Neutrophil (primary cell): ENCODE results near the gene TBC1D8.

ENCODE experiments used
- H3K27ac ChIP-seq: fragments of 200-600 bp; sonication (generic); 2 replicates; pipeline ENCODE4 v1.5.1; 2016; ENCODE audit warnings: mild to moderate bottlenecking, moderate library complexity
- H3K27me3 ChIP-seq: fragments of 200-600 bp; sonication (generic); 2 replicates; pipeline ENCODE4 v1.6.0; 2016; ENCODE audit warnings: mild to moderate bottlenecking
- H3K36me3 ChIP-seq: fragments of 200-600 bp; sonication (generic); 2 replicates; pipeline ENCODE4 v1.5.1; 2017
- H3K4me1 ChIP-seq, 2 experiments: fragments of 200-600 bp in 1 of 2; sonication (generic) in 1 of 2; 1 replicate in 1 of 2; 2 replicates in 1 of 2; pipeline versions ENCODE4 v1.5.1 to v1.6.1; 2013 to 2016; ENCODE audit warnings: low read depth in 1 of 2, low read length in 1 of 2, mild to moderate bottlenecking in 1 of 2, moderate library complexity in 1 of 2; ENCODE audit not compliant: control insufficient read depth in 1 of 2, insufficient read depth in 1 of 2
- H3K4me3 ChIP-seq, 2 experiments: fragments of 200-600 bp in 1 of 2; sonication (generic) in 1 of 2; 1 replicate in 1 of 2; 2 replicates in 1 of 2; pipeline ENCODE4 v1.5.1; 2013 to 2016; ENCODE audit warnings: low read depth in 1 of 2, low read length in 1 of 2, mild to moderate bottlenecking in 1 of 2, moderate library complexity in 1 of 2
- H3K9me3 ChIP-seq: fragments of 200-600 bp; sonication (generic); 2 replicates; pipeline ENCODE4 v1.5.1; 2016
- TF ChIP-seq, protein P1 (sequence below): fragments of 200-600 bp; sonication (generic); IDR thresholded peaks from 2 replicates; pipeline ENCODE4 v1.5.1; 2016; ENCODE audit warnings: antibody characterized with exemption

TBC1D8 gene

DNA sequence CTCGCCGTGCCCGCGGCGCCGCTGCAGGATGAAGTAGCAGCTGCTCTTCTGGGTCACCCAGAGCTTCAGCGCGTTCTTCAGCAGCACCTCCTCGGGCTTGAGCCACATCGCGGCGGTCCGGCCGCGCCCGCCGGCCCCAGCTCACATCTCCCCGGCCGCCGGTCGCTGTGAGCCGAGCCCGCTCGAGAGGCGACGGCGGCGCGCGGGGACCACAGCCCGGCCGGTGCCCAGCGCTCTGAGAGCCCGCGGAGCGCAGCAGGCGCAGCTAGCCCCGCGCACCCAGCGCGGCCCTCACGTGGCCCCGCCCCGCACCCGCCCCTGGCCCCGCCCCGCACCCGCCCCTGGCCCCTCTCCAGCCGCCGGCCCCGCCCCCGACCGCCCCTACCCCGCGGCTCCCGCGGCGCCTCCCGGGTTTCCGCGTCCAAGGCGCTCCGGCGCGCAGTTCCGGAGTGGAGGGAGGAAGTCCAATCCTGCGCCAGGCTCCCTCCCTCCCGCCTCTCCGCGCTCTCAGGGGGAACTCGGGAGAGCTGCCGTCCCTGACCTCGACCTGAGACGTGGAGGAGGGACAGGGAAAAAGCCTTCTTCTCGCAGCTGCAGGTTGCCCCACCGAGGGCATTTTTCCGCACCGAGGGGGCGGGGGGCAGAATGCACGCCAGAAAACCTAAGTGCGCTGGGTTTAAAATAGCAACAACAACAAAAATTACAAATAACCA, at the start of gene TBC1D8:
TBC1D8 (minus strand) TSS at position 237 of the 713 bp plus-strand sequence; CDS start at position 108, 129 bp downstream.
- H3K27me3 ChIP-seq = peaks cover 39% of the 10 kb centered on the region
- H3K36me3 ChIP-seq = no peaks in the 10 kb centered on the region
- TF ChIP-seq, protein P1, sequence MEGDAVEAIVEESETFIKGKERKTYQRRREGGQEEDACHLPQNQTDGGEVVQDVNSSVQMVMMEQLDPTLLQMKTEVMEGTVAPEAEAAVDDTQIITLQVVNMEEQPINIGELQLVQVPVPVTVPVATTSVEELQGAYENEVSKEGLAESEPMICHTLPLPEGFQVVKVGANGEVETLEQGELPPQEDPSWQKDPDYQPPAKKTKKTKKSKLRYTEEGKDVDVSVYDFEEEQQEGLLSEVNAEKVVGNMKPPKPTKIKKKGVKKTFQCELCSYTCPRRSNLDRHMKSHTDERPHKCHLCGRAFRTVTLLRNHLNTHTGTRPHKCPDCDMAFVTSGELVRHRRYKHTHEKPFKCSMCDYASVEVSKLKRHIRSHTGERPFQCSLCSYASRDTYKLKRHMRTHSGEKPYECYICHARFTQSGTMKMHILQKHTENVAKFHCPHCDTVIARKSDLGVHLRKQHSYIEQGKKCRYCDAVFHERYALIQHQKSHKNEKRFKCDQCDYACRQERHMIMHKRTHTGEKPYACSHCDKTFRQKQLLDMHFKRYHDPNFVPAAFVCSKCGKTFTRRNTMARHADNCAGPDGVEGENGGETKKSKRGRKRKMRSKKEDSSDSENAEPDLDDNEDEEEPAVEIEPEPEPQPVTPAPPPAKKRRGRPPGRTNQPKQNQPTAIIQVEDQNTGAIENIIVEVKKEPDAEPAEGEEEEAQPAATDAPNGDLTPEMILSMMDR = no peak
- H3K4me3 ChIP-seq = peak within 1 kb of the TSS; percentile 73 to 79
- H3K9me3 ChIP-seq = no peaks in the 10 kb centered on the region
- peaks cover 34 to 51% of the 10 kb centered on the region in 2 experiments for H3K4me1 ChIP-seq
- peak within 1 kb of the TSS; percentile 59 for H3K27ac ChIP-seq

DNA sequence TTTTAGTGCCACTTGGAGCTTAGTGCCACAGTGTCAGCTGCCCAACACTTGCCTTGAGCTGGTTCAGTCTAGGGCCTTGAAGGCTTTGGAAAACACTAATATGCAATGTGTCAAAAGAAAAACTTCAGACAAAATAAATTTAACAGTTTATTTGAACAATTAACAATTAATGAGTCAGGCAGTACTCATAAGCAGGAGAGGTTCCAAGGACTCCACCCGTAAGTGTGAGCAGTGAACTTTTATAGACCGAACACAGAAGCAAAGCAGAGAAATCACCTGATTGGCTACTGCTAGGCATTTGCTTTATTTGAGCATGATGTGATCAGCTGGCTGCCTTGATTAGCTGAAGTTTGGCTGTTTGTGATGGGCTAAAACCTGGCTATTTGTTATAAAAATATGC, 49.5 kb upstream of the TBC1D8 start:
- H3K27me3 ChIP-seq = no peaks in the 10 kb centered on the region
- peaks cover 0 to 6% of the 10 kb centered on the region in 2 experiments for H3K4me1 ChIP-seq
- H3K27ac ChIP-seq = no peak overlapping the region
- H3K9me3 ChIP-seq = no peaks in the 10 kb centered on the region
- H3K4me3 ChIP-seq = no peak overlapping the region
- no peaks in the 10 kb centered on the region for H3K36me3 ChIP-seq
- TF ChIP-seq, protein P1 = no peak

DNA sequence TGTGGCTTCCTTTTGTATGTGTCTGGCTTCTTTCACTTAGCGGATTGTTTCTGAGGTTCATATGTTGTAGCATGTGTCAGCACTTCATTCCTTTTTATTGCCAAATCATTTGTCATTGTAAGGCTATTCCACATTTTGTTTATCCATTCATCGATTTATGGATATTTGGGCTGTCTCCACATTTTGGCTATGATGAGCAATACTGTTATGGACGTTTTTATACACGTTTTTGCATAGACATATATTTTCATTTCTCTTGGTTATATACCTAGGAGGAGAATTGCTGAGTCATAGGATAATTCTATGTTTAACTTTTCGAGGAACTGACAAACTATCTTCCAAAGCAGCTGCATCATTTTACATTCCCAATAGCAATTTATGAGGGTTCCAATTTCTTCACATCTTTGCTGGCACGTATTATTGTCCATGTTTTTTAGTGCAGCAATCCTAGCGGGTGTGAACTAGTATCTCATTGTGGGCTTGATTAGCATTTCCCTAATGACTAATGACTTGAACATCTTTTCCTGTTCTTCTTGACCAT, 48.1 kb upstream of the TBC1D8 start:
- TF ChIP-seq, protein P1 = no peak
- H3K4me3 ChIP-seq = no peak overlapping the region
- H3K36me3 ChIP-seq = no peaks in the 10 kb centered on the region
- no peaks in the 10 kb centered on the region for H3K27me3 ChIP-seq
- H3K27ac ChIP-seq = no peak overlapping the region
- H3K4me1 ChIP-seq = no peaks in the 10 kb centered on the region
- H3K9me3 ChIP-seq = no peaks in the 10 kb centered on the region

DNA sequence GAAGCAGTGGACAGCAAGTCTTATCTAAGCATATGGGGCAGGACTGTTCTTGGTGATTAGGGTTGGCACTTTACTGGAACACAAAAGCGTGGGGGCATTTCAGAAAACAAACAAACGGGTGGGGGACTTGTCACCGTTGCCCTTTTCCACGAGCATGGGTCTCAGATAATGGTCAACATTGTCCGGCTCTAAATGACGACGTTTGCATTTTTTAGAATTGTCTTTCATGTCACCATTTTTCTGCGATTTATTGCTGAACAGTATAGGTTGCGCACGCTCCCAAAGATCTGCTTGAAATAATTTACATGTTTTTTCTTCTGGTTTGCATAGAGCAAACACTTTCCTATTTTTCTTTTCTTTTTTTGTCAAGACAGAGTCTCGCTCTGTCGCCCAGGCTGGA, 46.6 kb upstream of the TBC1D8 start:
- H3K27ac ChIP-seq = no peak overlapping the region
- H3K9me3 ChIP-seq = no peaks in the 10 kb centered on the region
- H3K4me3 ChIP-seq = no peak overlapping the region
- H3K27me3 ChIP-seq = no peaks in the 10 kb centered on the region
- TF ChIP-seq, protein P1 = no peak
- no peaks in the 10 kb centered on the region for H3K36me3 ChIP-seq
- no peaks in the 10 kb centered on the region for H3K4me1 ChIP-seq

DNA sequence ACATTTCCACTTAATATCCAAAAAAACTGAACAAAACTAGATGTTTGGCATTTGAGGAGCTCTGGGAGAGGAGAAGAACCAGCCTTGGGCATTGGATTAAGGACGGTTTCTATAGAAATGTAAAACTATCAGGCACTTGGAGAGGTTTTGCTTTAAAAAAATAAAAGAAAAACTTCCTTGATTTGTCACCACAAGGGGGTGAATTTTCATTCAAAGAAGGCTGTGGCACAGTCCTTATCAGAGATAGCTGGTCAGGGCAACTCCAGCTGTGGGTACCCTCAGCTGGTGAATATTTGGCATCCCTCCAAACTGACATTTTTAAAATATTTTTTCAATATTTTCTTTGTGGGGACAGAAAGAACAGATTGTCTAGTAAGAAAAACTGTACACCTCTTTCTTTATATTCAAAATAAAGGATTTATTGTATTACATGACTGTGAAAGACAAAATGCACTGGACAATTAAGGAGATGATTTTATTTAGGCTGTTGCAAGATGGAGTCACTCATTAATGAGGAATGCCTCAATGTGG, 46.1 kb upstream of the TBC1D8 start:
- H3K36me3 ChIP-seq = no peaks in the 10 kb centered on the region
- H3K9me3 ChIP-seq = no peaks in the 10 kb centered on the region
- H3K4me1 ChIP-seq = no peaks in the 10 kb centered on the region
- no peak overlapping the region for H3K27ac ChIP-seq
- no peak overlapping the region for H3K4me3 ChIP-seq
- no peaks in the 10 kb centered on the region for H3K27me3 ChIP-seq
- TF ChIP-seq, protein P1 = no peak
